ENCODE results near the gene TRAPPC2L. TPM values are rescaled to one million over a fixed set of nuclear protein-coding genes. Genes with fewer than 3 reads are reported as not detected.

The TRAPPC2L gene
- total and polyA plus RNA-seq, 12 donors: 37.5 to 63.3 (median 50.9) TPM

- WGBS, 2 donors: 85 to 88% methylated on average over 31 to 33 of the region's 33 CpGs
- TF ChIP-seq CTCF (IDR thresholded peaks at IDR 0.05): no peak
- Histone ChIP-seq H3K9me3 (no peaks in the 10 kb centered on the region), H3K27me3 (no peaks in the 10 kb centered on the region), H3K4me1 (no peaks in the 10 kb centered on the region), H3K27ac (no peak overlapping the region), H3K4me3 (no peak overlapping the region), H3K36me3 (peaks cover 0 to 70% (median 7%) of the 10 kb centered on the region in 9 donors)
- DNase-seq (no peak), ATAC-seq (no peak)
- intact Hi-C loops (cut with DNase I): loop anchor here in 1 of 10 donors (5.0 kb wide), 1 partner anchor 923 kb away; no protein-coding TSS in a partner anchor
Observed at GRCh38 chr16:88824256-88825077, 32.5 kb upstream of the TRAPPC2L start.

- DNase-seq (no peak), ATAC-seq (no peak)
- Histone ChIP-seq H3K9me3 (no peaks in the 10 kb centered on the region), H3K27me3 (no peaks in the 10 kb centered on the region), H3K4me1 (no peaks in the 10 kb centered on the region), H3K4me3 (no peak overlapping the region), H3K36me3 (peaks cover 0 to 71% (median 7%) of the 10 kb centered on the region in 9 donors), H3K27ac (no peak overlapping the region)
- intact Hi-C loops (cut with DNase I): loop anchor here in 1 of 10 donors (5.0 kb wide), 1 partner anchor 922 kb away; no protein-coding TSS in a partner anchor
- no peak for TF ChIP-seq CTCF (IDR thresholded peaks at IDR 0.05)
- 83 to 97% methylated on average over 7 to 12 of the region's 12 CpGs for WGBS, 2 donors
Observed at GRCh38 chr16:88825146-88825545, 31.8 kb upstream of the TRAPPC2L start.

GRCh38 chr16:88826070-88826840 lies 30.7 kb upstream of the TRAPPC2L start:
- no peak for TF ChIP-seq CTCF (IDR thresholded peaks at IDR 0.05)
- Histone ChIP-seq H3K4me1 (no peaks in the 10 kb centered on the region), H3K36me3 (peaks cover 0 to 71% (median 7%) of the 10 kb centered on the region in 9 donors), H3K27ac (no peak overlapping the region), H3K27me3 (no peaks in the 10 kb centered on the region), H3K4me3 (no peak overlapping the region), H3K9me3 (no peaks in the 10 kb centered on the region)
- WGBS, 2 donors: 95 to 96% methylated on average over 26 of the region's 26 CpGs
- ATAC-seq (no peak), DNase-seq (no peak)
- intact Hi-C loops (cut with DNase I): loop anchor here in 1 of 10 donors (5.0 kb wide), 1 partner anchor 921 kb away; no protein-coding TSS in a partner anchor

GRCh38 chr16:88827727-88828126 lies 29.2 kb upstream of the TRAPPC2L start:
- Histone ChIP-seq H3K27me3 (no peaks in the 10 kb centered on the region), H3K9me3 (no peaks in the 10 kb centered on the region), H3K4me1 (no peaks in the 10 kb centered on the region), H3K4me3 (no peak overlapping the region), H3K27ac (no peak overlapping the region), H3K36me3 (peaks cover 0 to 56% (median 0%) of the 10 kb centered on the region in 9 donors)
- no peak for TF ChIP-seq CTCF (IDR thresholded peaks at IDR 0.05)
- intact Hi-C loops (cut with DNase I): loop anchor here in 1 of 10 donors (5.0 kb wide), 1 partner anchor 920 kb away; no protein-coding TSS in a partner anchor
- ATAC-seq (no peak), DNase-seq (no peak)
- 93 to 94% methylated on average over 21 of the region's 21 CpGs for WGBS, 2 donors

Measured in heart right ventricle (tissue), 16 donors.